ENCODE results near the gene RIN1. TPM values are rescaled to one million over a fixed set of nuclear protein-coding genes. Genes with fewer than 3 reads are reported as not detected.

Gene RIN1
- total RNA-seq, 1 donor from 2014 or later: 8.2 TPM

DNA sequence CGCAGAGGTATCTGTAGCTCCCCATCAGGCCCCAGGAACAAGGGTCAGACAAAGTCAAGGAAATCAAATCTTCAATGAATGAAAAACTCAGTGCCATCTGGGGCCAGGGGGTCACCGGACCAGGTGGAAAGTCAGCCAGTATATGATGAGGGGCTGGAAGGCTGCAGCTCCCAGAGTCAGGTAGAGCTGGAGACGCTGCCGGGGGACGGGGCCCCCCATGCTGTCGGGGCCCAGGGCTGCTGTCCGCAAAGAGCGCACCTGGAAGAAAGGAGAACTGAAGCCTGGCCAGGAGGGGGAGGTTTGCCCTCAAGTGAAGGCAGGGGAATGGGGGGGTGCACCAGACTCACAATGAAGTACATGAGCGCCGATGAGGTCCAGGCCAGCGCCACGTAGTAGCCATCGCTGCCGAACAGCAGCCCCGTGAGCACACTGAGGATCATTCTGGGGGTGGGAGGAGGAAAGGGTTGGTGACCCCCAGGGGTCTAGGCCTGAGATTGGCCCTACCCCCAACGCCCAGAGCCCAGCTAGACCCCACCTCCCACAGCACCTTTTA lies 51.6 kb downstream of the RIN1 start:
- TF ChIP-seq, protein P1, sequence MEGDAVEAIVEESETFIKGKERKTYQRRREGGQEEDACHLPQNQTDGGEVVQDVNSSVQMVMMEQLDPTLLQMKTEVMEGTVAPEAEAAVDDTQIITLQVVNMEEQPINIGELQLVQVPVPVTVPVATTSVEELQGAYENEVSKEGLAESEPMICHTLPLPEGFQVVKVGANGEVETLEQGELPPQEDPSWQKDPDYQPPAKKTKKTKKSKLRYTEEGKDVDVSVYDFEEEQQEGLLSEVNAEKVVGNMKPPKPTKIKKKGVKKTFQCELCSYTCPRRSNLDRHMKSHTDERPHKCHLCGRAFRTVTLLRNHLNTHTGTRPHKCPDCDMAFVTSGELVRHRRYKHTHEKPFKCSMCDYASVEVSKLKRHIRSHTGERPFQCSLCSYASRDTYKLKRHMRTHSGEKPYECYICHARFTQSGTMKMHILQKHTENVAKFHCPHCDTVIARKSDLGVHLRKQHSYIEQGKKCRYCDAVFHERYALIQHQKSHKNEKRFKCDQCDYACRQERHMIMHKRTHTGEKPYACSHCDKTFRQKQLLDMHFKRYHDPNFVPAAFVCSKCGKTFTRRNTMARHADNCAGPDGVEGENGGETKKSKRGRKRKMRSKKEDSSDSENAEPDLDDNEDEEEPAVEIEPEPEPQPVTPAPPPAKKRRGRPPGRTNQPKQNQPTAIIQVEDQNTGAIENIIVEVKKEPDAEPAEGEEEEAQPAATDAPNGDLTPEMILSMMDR (IDR thresholded peaks at IDR 0.05): no peak
- Histone ChIP-seq H3K4me1 (peaks cover 29% of the 10 kb centered on the region), H3K36me3 (peaks cover 21% of the 10 kb centered on the region), H3K27ac (no peak overlapping the region), H3K9me3 (no peaks in the 10 kb centered on the region), H3K4me3 (no peak overlapping the region), H3K27me3 (ENCODE audit: low read depth) (no peaks in the 10 kb centered on the region)
- ATAC-seq (no peak), DNase-seq (no peak)
- intact Hi-C loops (cut with DNase I): no loop called here

DNA sequence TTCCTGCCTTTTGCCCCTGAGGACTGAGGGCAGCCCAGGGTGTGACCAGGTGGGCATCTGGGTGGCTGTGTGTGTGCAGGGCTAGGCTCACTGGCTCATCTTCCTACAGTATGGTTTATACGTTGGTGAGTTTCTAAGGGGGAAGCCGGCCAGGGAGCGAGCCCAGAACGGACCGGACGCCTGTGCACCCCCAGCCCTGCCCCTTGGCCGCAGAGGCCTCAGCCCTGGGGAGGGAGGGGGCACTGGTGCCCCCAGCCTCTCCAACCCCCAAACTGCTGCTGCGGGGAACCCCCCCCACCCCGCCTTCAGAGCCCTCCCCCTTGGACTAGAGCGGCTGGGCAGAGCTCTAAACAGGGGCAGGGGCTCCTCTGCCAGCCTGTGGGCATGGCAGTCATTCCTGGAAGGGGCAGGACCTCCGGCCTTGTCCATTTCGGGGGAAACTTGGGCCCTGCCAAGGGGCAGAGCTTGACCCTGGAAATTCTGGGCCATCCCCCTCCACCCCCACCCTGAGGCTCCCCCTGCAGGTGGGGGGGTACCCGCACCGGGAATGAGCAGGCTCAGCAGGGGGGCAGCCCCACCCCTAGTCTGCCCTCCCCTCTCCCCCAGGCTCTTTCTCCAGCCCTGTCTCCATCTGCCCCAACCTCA lies 52.7 kb downstream of the RIN1 start:
- no peak for DNase-seq
- Histone ChIP-seq H3K4me1 (peaks cover 27% of the 10 kb centered on the region), H3K36me3 (peaks cover 21% of the 10 kb centered on the region), H3K27me3 (ENCODE audit: low read depth) (no peaks in the 10 kb centered on the region), H3K9me3 (no peaks in the 10 kb centered on the region), H3K27ac (no peak overlapping the region), H3K4me3 (no peak overlapping the region)
- no peak for ATAC-seq
- intact Hi-C loops (cut with DNase I): no loop called here
- TF ChIP-seq, protein P1 (IDR thresholded peaks at IDR 0.05): no peak

DNA sequence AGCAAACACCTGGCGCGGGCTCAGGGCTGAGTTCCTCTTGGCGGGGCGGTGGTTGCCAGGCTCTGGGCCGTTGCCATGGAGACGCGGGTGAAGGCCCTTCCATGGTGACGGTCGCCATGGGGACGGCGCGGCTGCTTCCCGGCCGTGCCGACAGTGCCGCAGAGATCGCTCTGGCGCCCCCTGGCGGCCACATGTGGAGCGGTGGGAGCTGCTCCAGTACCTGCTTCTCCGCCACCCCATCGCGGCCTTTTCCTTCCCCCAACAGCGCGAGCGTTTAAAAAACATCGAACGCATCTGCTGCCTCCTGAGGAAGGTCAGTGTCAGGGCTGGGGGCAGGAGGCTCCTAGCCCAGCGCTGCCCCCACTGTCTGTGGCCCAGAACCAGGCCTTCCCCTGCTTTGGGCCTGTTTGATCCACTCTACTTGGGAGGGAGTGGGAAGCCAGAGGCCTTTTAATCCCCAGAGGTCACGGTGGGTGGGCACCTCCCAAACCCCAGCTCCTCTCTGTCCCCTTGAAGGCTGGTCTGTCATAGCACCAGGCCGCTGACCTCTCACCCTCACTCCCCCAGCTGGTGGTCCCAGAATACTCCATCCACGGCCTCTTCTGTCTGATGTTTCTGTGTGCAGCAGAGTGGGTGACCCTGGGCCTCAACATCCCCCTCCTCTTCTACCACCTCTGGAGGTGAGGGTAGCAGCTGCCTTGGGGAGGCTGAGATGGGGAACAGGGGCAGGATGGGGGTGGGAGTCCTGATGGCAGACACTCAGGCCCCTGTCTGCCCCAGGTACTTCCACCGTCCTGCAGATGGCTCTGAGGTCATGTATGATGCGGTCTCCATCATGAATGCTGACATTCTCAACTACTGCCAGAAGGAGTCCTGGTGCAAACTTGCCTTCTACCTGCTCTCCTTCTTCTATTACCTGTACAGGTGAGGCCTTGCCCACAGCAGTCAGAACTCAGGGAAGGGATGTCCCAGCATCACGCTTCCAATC lies 53.5 kb downstream of the RIN1 start:
- H3K9me3 ChIP-seq: no peaks in the 10 kb centered on the region
- H3K4me1 ChIP-seq: peaks cover 24% of the 10 kb centered on the region
- intact Hi-C loops (cut with DNase I): no loop called here
- H3K27ac ChIP-seq: no peak overlapping the region
- H3K4me3 ChIP-seq: no peak overlapping the region
- peaks cover 21% of the 10 kb centered on the region for H3K36me3 ChIP-seq
- ATAC-seq (peak; percentile 91 to 93), DNase-seq (peak; percentile 99)
- no peaks in the 10 kb centered on the region for H3K27me3 ChIP-seq (ENCODE audit: low read depth)
- TF ChIP-seq, protein P1 (IDR thresholded peaks at IDR 0.05): peak; percentile 99

Other genes starting within 250 kb of the RIN1 start
- gene KLC2, start 78.7 kb downstream of the RIN1 start, total RNA-seq: 24.3 TPM
- gene RAB1B, start 67.8 kb downstream of the RIN1 start, total RNA-seq: 138 TPM
- gene CNIH2, start 58.3 kb downstream of the RIN1 start, total RNA-seq: 0.89 TPM
- gene YIF1A, start 47.3 kb downstream of the RIN1 start, total RNA-seq: 67.8 TPM
- not detected for gene TMEM151A, start 44.5 kb downstream of the RIN1 start, total RNA-seq
- gene CD248, start 19.4 kb downstream of the RIN1 start, total RNA-seq: 28.7 TPM
- gene BRMS1, start 8.7 kb upstream of the RIN1 start, total RNA-seq: 37.8 TPM
- 22.6 TPM for gene B4GAT1, start 11.2 kb upstream of the RIN1 start, total RNA-seq
- 10.6 TPM for gene SLC29A2, start 35.3 kb upstream of the RIN1 start, total RNA-seq
- not detected for gene NPAS4, start 84.6 kb upstream of the RIN1 start, total RNA-seq
- 32.7 TPM for gene MRPL11, start 102.4 kb upstream of the RIN1 start, total RNA-seq
- 21.4 TPM for gene PELI3, start 130.5 kb upstream of the RIN1 start, total RNA-seq
- 32.7 TPM for gene DPP3, start 144.0 kb upstream of the RIN1 start, total RNA-seq
- 41.4 TPM for gene BBS1, start 174.2 kb upstream of the RIN1 start, total RNA-seq
- gene ZDHHC24, start 209.6 kb upstream of the RIN1 start, total RNA-seq: 14.9 TPM
- 0.24 TPM for gene ACTN3, start 210.5 kb upstream of the RIN1 start, total RNA-seq
- 31.2 TPM for gene CTSF, start 232.2 kb upstream of the RIN1 start, total RNA-seq

All from lower lobe of right lung (tissue), 2 donors.